NCI-H526 (cell line): ENCODE measurements around the gene JPH2.

ENCODE experiments used
- DNase-seq, 2 experiments: peaks; one replicate each; lab custom pipeline; 2025; lab: John Stamatoyannopoulos, UW

JPH2 gene

GRCh38 chr20:44125332-44126127 lies 61.5 kb downstream of the JPH2 start:
- no peak for DNase-seq

- DNase-seq = no peak
Measured at GRCh38 chr20:44123874-44124535, 63.0 kb downstream of the JPH2 start.

GRCh38 chr20:44123251-44123650 lies 63.7 kb downstream of the JPH2 start:
- DNase-seq = no peak

- DNase-seq = no peak
Measured at GRCh38 chr20:44120676-44121425, 66.1 kb downstream of the JPH2 start.

GRCh38 chr20:44118185-44119033 lies 68.6 kb downstream of the JPH2 start:
- no peak for DNase-seq

GRCh38 chr20:44117296-44118184 lies 69.4 kb downstream of the JPH2 start:
- DNase-seq = no peak

GRCh38 chr20:44115762-44116644 lies 71.0 kb downstream of the JPH2 start:
- DNase-seq = no peak

GRCh38 chr20:44115181-44115580 lies 71.8 kb downstream of the JPH2 start:
- no peak for DNase-seq

- no peak for DNase-seq
Measured at GRCh38 chr20:44113618-44114376, 73.2 kb downstream of the JPH2 start.

- no peak for DNase-seq
Measured at GRCh38 chr20:44112889-44113617, 73.9 kb downstream of the JPH2 start.

- no peak for DNase-seq
Measured at GRCh38 chr20:44112456-44112855, 74.5 kb downstream of the JPH2 start.

GRCh38 chr20:44111712-44112335 lies 75.2 kb downstream of the JPH2 start:
- no peak for DNase-seq

GRCh38 chr20:44110816-44111568 lies 76.0 kb downstream of the JPH2 start:
- no peak for DNase-seq

- DNase-seq = peak in 1 of 2 experiments; percentile 19
Measured at GRCh38 chr20:44109951-44110361, 77.0 kb downstream of the JPH2 start.

- DNase-seq = no peak
Measured at GRCh38 chr20:44106615-44107014, 80.4 kb downstream of the JPH2 start.

- peak in 1 of 2 experiments; percentile 16 for DNase-seq
Measured at GRCh38 chr20:44104798-44105517, 82.0 kb downstream of the JPH2 start.
